Glomerular endothelial cell (primary cell): ENCODE measurements around the gene ALK. TPM values are rescaled to one million over a fixed set of nuclear protein-coding genes. Genes with fewer than 3 reads are reported as not detected.

Experiments
- DNase-seq: peaks from one replicate; pipeline ENCODE4 v3.0.0-alpha.2; 2011; ENCODE audit warnings: low read depth, low spot score; ENCODE audit errors: extremely low read depth
- total RNA-seq: library from RNA; depleted of rRNA; stranded (reverse); fragments of >200 nt; gene quantifications from 2 replicates; pipeline ENCODE4 v1.2.3, GENCODE V29; 2015

Gene ALK
- total RNA-seq, 1 donor from 2014 or later: not detected

- DNase-seq: no peak
Observed at GRCh38 chr2:29557268-29557667, 364.1 kb downstream of the ALK start.

GRCh38 chr2:29549069-29549380, 372.4 kb downstream of the ALK start:
- DNase-seq: no peak

- DNase-seq: no peak
Observed at GRCh38 chr2:29544917-29545316, 376.5 kb downstream of the ALK start.

GRCh38 chr2:29544031-29544430, 377.4 kb downstream of the ALK start:
- no peak for DNase-seq

GRCh38 chr2:29535188-29535587, 386.2 kb downstream of the ALK start:
- DNase-seq: no peak

GRCh38 chr2:29532436-29532835, 388.9 kb downstream of the ALK start:
- no peak for DNase-seq

- DNase-seq: no peak
Observed at GRCh38 chr2:29531626-29532025, 389.8 kb downstream of the ALK start.

- DNase-seq: no peak
Observed at GRCh38 chr2:29530281-29530680, 391.1 kb downstream of the ALK start.

- DNase-seq: no peak
Observed at GRCh38 chr2:29528891-29529520, 392.4 kb downstream of the ALK start.

GRCh38 chr2:29528371-29528770, 393.0 kb downstream of the ALK start:
- no peak for DNase-seq

- no peak for DNase-seq
Observed at GRCh38 chr2:29527947-29528346, 393.4 kb downstream of the ALK start.

- no peak for DNase-seq
Observed at GRCh38 chr2:29526587-29527586, 394.5 kb downstream of the ALK start.

- no peak for DNase-seq
Observed at GRCh38 chr2:29525921-29526320, 395.5 kb downstream of the ALK start.

- no peak for DNase-seq
Observed at GRCh38 chr2:29524652-29525051, 396.7 kb downstream of the ALK start.

- no peak for DNase-seq
Observed at GRCh38 chr2:29522951-29523669, 398.3 kb downstream of the ALK start.

GRCh38 chr2:29520001-29520400, 401.4 kb downstream of the ALK start:
- DNase-seq: no peak

- no peak for DNase-seq
Observed at GRCh38 chr2:29519338-29519925, 402.0 kb downstream of the ALK start.

GRCh38 chr2:29518646-29519337, 402.6 kb downstream of the ALK start:
- DNase-seq: no peak

- no peak for DNase-seq
Observed at GRCh38 chr2:29518010-29518409, 403.4 kb downstream of the ALK start.

- no peak for DNase-seq
Observed at GRCh38 chr2:29517413-29517812, 404.0 kb downstream of the ALK start.

- no peak for DNase-seq
Observed at GRCh38 chr2:29516767-29517166, 404.6 kb downstream of the ALK start.
